Smooth muscle cell of the brain vasculature (primary cell): ENCODE measurements around the gene ZMPSTE24.

Source experiments
- DNase-seq: peaks from one replicate; pipeline ENCODE4 v3.0.0-alpha.2; 2012; ENCODE audit warnings: low read depth, low spot score

The ZMPSTE24 gene

GRCh38 chr1:40264354-40264781 is 6.3 kb downstream of the ZMPSTE24 start:
- no peak for DNase-seq

- DNase-seq, result no peak
These were observed 7.3 kb downstream of the ZMPSTE24 start for GRCh38 chr1:40265298-40265697.

GRCh38 chr1:40265919-40266318 is 7.9 kb downstream of the ZMPSTE24 start:
- DNase-seq, result no peak

GRCh38 chr1:40266786-40267535 is 8.9 kb downstream of the ZMPSTE24 start:
- DNase-seq, result no peak

- no peak for DNase-seq
These were observed 9.7 kb downstream of the ZMPSTE24 start for GRCh38 chr1:40267767-40268187.

- no peak for DNase-seq
These were observed 10.2 kb downstream of the ZMPSTE24 start for GRCh38 chr1:40268211-40268610.

GRCh38 chr1:40270152-40270834 is 12.3 kb downstream of the ZMPSTE24 start:
- DNase-seq, result no peak

GRCh38 chr1:40272653-40273213 is 14.7 kb downstream of the ZMPSTE24 start:
- DNase-seq, result no peak

- no peak for DNase-seq
These were observed 15.6 kb downstream of the ZMPSTE24 start for GRCh38 chr1:40273547-40274166.

- no peak for DNase-seq
These were observed 16.3 kb downstream of the ZMPSTE24 start for GRCh38 chr1:40274331-40274730.

- no peak for DNase-seq
These were observed 18.1 kb downstream of the ZMPSTE24 start for GRCh38 chr1:40276122-40276521.

- no peak for DNase-seq
These were observed 23.8 kb downstream of the ZMPSTE24 start for GRCh38 chr1:40281853-40282252.

- DNase-seq, result no peak
These were observed 33.3 kb downstream of the ZMPSTE24 start for GRCh38 chr1:40291293-40291692.

GRCh38 chr1:40299366-40300248 is 41.6 kb downstream of the ZMPSTE24 start:
- DNase-seq, result no peak

- DNase-seq, result no peak
These were observed 42.2 kb downstream of the ZMPSTE24 start for GRCh38 chr1:40300249-40300567.

GRCh38 chr1:40300651-40301050 is 42.6 kb downstream of the ZMPSTE24 start:
- no peak for DNase-seq

- DNase-seq, result no peak
These were observed 43.0 kb downstream of the ZMPSTE24 start for GRCh38 chr1:40301066-40301465.

GRCh38 chr1:40301541-40302299 is 43.7 kb downstream of the ZMPSTE24 start:
- no peak for DNase-seq

GRCh38 chr1:40302475-40302874 is 44.4 kb downstream of the ZMPSTE24 start:
- DNase-seq, result no peak

GRCh38 chr1:40303051-40303771 is 45.2 kb downstream of the ZMPSTE24 start:
- DNase-seq, result no peak
